ENCODE measurements around the gene DCTPP1.

Gene DCTPP1

DNA sequence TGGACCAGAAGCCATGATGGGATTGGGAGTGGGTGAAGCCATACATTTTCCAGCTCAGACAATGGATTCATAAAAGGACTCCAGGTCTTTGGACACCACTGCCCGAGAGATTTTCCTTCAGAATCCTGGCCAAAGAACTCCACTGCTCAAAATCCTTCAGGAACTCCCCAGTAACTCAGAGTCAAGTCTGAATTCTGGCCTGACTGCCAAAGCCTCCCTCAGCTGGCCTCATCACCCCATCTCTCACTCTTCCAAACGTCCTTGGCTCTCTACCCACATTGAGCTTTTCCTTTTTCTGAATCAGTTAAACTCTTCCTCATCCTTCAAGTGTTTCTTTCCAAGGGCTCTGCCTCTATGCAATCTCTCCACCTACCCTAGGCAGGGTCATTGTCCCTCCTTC is 46.3 kb downstream of the DCTPP1 start:
- WGBS: 90% methylated on average over 2 of the region's 2 CpGs
- Histone ChIP-seq H4K91ac (ENCODE audit: low read length) (no peak overlapping the region), H2BK12ac (ENCODE audit: low read length in 2 of 2) (no peak overlapping the region), H3K27me3 (ENCODE audit: control insufficient read depth in 1 of 2, insufficient read depth in 1 of 2, low read length in 2 of 2) (no peaks in the 10 kb centered on the region), H3K36me3 (ENCODE audit: control insufficient read depth in 1 of 2, insufficient read depth in 2 of 2, low read depth in 1 of 2, low read length in 2 of 2) (peaks cover 7% of the 10 kb centered on the region in 2 experiments), H3K4ac (ENCODE audit: low read depth in 1 of 2, low read length in 2 of 2) (no peak overlapping the region), H3K4me2 (ENCODE audit: low read length, poor library complexity, severe bottlenecking) (no peak overlapping the region), H2BK15ac (ENCODE audit: low read depth, poor library complexity, severe bottlenecking) (no peak overlapping the region), H3K4me3 (ENCODE audit: insufficient read depth in 1 of 2, low read depth in 1 of 2, low read length in 2 of 2) (no peak overlapping the region), H3K23ac (ENCODE audit: low read length in 2 of 2) (no peak overlapping the region), H3K9me3 (ENCODE audit: control insufficient read depth, low read length) (no peaks in the 10 kb centered on the region), H3K27ac (ENCODE audit: low read length, poor library complexity, severe bottlenecking) (no peak overlapping the region), H3K14ac (ENCODE audit: low read length in 2 of 2) (no peak overlapping the region), H3K79me1 (replicated peaks; ENCODE audit: low read length, poor library complexity, severe bottlenecking) (peaks cover 5% of the 10 kb centered on the region), H2BK120ac (ENCODE audit: low read depth, low read length) (no peak overlapping the region), H2AK5ac (ENCODE audit: low read length, severe bottlenecking) (no peak overlapping the region), H3K4me1 (ENCODE audit: control insufficient read depth, insufficient read depth, low read depth, low read length) (peaks cover 12% of the 10 kb centered on the region), H3K9ac (ENCODE audit: low read length) (no peak overlapping the region), H3K18ac (ENCODE audit: low read depth in 1 of 2, low read length in 2 of 2) (no peak overlapping the region), H4K8ac (ENCODE audit: low read length) (no peak overlapping the region), H2BK5ac (ENCODE audit: low read depth, low read length, poor library complexity, severe bottlenecking) (no peak overlapping the region), H2AFZ (ENCODE audit: low read depth, low read length) (no peak overlapping the region)
- DNase-seq: no peak

DNA sequence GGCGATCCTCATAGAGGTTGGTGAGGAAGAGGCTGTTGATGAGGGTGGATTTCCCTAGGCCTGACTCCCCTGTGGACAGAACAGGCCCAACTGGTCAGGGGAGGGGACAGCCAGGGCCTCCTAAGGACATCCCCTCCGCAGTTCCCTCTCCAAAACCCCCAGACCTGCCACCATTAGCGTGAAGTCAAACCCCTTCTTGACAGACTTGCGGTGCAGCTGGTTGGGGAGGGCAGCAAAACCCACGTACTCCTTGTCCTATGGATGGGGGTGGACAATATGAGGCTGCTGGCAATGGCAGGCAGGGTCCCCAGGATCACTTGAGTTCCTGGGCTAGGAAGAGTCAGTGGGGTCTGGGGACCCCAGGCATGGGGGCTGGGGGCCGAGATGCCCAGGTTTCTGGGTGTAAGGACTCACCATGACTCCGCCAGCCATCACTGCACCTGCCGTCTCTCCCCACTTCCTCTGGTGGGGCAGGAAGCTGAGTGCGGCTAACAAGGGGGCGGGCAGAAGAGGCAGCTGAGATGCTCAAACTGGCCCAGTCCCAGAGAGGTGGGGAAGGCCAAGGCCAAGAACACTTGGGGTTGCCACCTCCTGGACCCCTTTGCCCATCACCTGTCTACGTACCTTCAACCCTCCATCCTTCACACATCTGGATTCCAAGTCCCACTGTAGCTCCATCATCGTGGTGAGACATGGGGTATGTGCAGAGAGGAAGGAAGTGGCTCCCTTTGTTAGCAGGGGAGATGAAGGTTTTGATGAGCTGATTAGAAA is 47.5 kb downstream of the DCTPP1 start, which contains the start of gene SEPTIN1:
Gene SEPTIN1 (minus strand): TSS at position 451 of the 771 bp plus-strand sequence. CDS start 19 bp downstream, at position 432.
- H3K9ac ChIP-seq (ENCODE audit: low read length): no peak within 1 kb of the TSS

DNA sequence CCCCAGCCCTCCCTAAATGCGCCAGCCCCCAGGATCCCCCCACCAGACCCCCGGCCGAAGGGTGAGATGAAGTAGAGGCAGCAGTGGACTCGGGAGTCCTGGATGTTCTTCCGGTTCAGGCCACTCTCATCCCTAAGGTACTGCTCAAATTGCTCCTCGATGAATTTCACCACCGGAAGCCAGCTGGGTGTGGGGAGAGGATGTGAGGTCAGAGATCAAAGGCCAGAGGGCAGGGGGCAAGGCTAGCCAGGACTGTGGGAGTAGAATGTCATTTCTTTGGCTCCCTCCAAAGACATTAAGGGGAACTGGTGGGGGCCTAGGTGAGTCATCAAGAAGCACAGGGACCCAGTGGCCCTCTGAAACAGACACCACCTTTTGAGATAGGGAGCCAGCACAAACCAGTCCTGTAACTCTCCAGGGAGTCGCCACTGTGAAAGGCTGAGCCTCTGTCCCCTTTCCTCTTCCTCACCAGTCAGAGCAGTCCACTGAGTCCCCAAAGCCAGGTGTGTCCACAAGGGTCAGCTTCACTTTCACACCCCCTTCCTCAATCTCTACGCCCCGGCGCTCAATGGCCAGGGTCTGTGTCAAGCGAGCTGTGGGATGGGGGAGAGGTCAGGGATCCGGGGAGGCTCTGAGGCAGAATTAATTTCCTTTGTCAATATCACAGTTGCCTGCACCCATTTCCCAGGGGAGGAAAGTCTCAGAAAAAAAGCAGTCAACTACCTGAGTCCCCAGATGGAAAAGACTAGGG is 48.4 kb downstream of the DCTPP1 start:
- Histone ChIP-seq H2AFZ (ENCODE audit: low read depth, low read length) (no peak overlapping the region), H3K27me3 (ENCODE audit: control insufficient read depth in 1 of 2, insufficient read depth in 1 of 2, low read length in 2 of 2) (no peaks in the 10 kb centered on the region), H3K9me3 (ENCODE audit: control insufficient read depth, low read length) (no peaks in the 10 kb centered on the region), H3K79me1 (replicated peaks; ENCODE audit: low read length, poor library complexity, severe bottlenecking) (peaks cover 7% of the 10 kb centered on the region), H2BK120ac (ENCODE audit: low read depth, low read length) (no peak overlapping the region), H3K4ac (ENCODE audit: low read depth in 1 of 2, low read length in 2 of 2) (no peak overlapping the region), H2BK5ac (ENCODE audit: low read depth, low read length, poor library complexity, severe bottlenecking) (no peak overlapping the region), H4K8ac (ENCODE audit: low read length) (no peak overlapping the region), H2BK15ac (ENCODE audit: low read depth, poor library complexity, severe bottlenecking) (no peak overlapping the region), H3K4me1 (ENCODE audit: control insufficient read depth, insufficient read depth, low read depth, low read length) (peaks cover 18% of the 10 kb centered on the region), H2AK5ac (ENCODE audit: low read length, severe bottlenecking) (no peak overlapping the region), H2BK12ac (ENCODE audit: low read length in 2 of 2) (no peak overlapping the region), H4K91ac (ENCODE audit: low read length) (peak overlapping the region; percentile 29), H3K9ac (ENCODE audit: low read length) (no peak overlapping the region), H3K4me3 (ENCODE audit: insufficient read depth in 1 of 2, low read depth in 1 of 2, low read length in 2 of 2) (no peak overlapping the region), H3K4me2 (ENCODE audit: low read length, poor library complexity, severe bottlenecking) (no peak overlapping the region), H3K27ac (ENCODE audit: low read length, poor library complexity, severe bottlenecking) (no peak overlapping the region), H3K23ac (ENCODE audit: low read length in 2 of 2) (no peak overlapping the region), H3K36me3 (ENCODE audit: control insufficient read depth in 1 of 2, insufficient read depth in 2 of 2, low read depth in 1 of 2, low read length in 2 of 2) (peaks cover 7% of the 10 kb centered on the region in 2 experiments), H3K18ac (ENCODE audit: low read depth in 1 of 2, low read length in 2 of 2) (no peak overlapping the region), H3K14ac (ENCODE audit: low read length in 2 of 2) (no peak overlapping the region)
- DNase-seq: no peak
- 88% methylated on average over 9 of the region's 13 CpGs for WGBS

More for the DNA sequence above, 47.5 kb downstream of the DCTPP1 start, which contains the start of gene SEPTIN1:
- Histone ChIP-seq H3K4me2 (ENCODE audit: low read length, poor library complexity, severe bottlenecking) (no peak within 1 kb of the TSS), H3K4me3 (ENCODE audit: insufficient read depth in 1 of 2, low read depth in 1 of 2, low read length in 2 of 2) (no peak within 1 kb of the TSS), H2BK15ac (ENCODE audit: low read depth, poor library complexity, severe bottlenecking) (peak within 1 kb of the TSS; percentile 54), H2AFZ (ENCODE audit: low read depth, low read length) (no peak within 1 kb of the TSS), H4K8ac (ENCODE audit: low read length) (no peak within 1 kb of the TSS), H3K4ac (ENCODE audit: low read depth in 1 of 2, low read length in 2 of 2) (no peak within 1 kb of the TSS), H2BK5ac (ENCODE audit: low read depth, low read length, poor library complexity, severe bottlenecking) (no peak within 1 kb of the TSS), H3K79me1 (replicated peaks; ENCODE audit: low read length, poor library complexity, severe bottlenecking) (peaks cover 5% of the 10 kb centered on the region), H3K4me1 (ENCODE audit: control insufficient read depth, insufficient read depth, low read depth, low read length) (peaks cover 16% of the 10 kb centered on the region), H2BK120ac (ENCODE audit: low read depth, low read length) (no peak within 1 kb of the TSS), H3K36me3 (ENCODE audit: control insufficient read depth in 1 of 2, insufficient read depth in 2 of 2, low read depth in 1 of 2, low read length in 2 of 2) (peaks cover 7% of the 10 kb centered on the region in 2 experiments), H4K91ac (ENCODE audit: low read length) (peak within 1 kb of the TSS; percentile 29), H2BK12ac (ENCODE audit: low read length in 2 of 2) (no peak within 1 kb of the TSS), H3K27ac (ENCODE audit: low read length, poor library complexity, severe bottlenecking) (no peak within 1 kb of the TSS), H3K27me3 (ENCODE audit: control insufficient read depth in 1 of 2, insufficient read depth in 1 of 2, low read length in 2 of 2) (no peaks in the 10 kb centered on the region), H2AK5ac (ENCODE audit: low read length, severe bottlenecking) (no peak within 1 kb of the TSS), H3K9me3 (ENCODE audit: control insufficient read depth, low read length) (no peaks in the 10 kb centered on the region), H3K18ac (ENCODE audit: low read depth in 1 of 2, low read length in 2 of 2) (no peak within 1 kb of the TSS), H3K14ac (ENCODE audit: low read length in 2 of 2) (no peak within 1 kb of the TSS), H3K23ac (ENCODE audit: low read length in 2 of 2) (peak within 1 kb of the TSS in 1 of 2 experiments; percentile 46)
- 95% methylated on average over 10 of the region's 12 CpGs for WGBS
- DNase-seq: no peak

DNA sequence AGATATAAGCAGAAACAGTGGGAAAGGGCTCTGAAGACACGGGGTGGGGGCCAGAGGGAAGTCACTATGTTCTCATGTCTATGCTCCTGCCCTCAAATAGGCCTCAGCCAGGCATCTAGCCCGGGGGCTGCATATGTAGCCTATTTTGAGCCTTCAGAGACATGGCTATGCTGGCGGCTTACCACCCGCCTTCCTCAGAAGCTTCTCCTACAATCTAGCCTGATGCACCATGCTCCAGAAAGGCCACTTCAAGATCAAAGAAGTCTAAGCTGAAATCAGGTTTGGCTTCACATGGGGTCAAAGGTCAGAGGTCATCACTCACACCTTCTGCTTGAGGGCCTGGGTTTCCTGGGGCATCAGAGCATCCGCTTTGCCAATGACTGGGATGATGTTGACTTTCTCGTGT is 49.0 kb downstream of the DCTPP1 start:
- Histone ChIP-seq H3K23ac (ENCODE audit: low read length in 2 of 2) (no peak overlapping the region), H3K27me3 (ENCODE audit: control insufficient read depth in 1 of 2, insufficient read depth in 1 of 2, low read length in 2 of 2) (no peaks in the 10 kb centered on the region), H2AFZ (ENCODE audit: low read depth, low read length) (no peak overlapping the region), H2BK120ac (ENCODE audit: low read depth, low read length) (no peak overlapping the region), H3K9me3 (ENCODE audit: control insufficient read depth, low read length) (no peaks in the 10 kb centered on the region), H2BK5ac (ENCODE audit: low read depth, low read length, poor library complexity, severe bottlenecking) (no peak overlapping the region), H3K4me2 (ENCODE audit: low read length, poor library complexity, severe bottlenecking) (no peak overlapping the region), H2AK5ac (ENCODE audit: low read length, severe bottlenecking) (no peak overlapping the region), H2BK15ac (ENCODE audit: low read depth, poor library complexity, severe bottlenecking) (no peak overlapping the region), H3K36me3 (ENCODE audit: control insufficient read depth in 1 of 2, insufficient read depth in 2 of 2, low read depth in 1 of 2, low read length in 2 of 2) (peaks cover 7% of the 10 kb centered on the region in 2 experiments), H3K14ac (ENCODE audit: low read length in 2 of 2) (no peak overlapping the region), H4K8ac (ENCODE audit: low read length) (no peak overlapping the region), H3K4me3 (ENCODE audit: insufficient read depth in 1 of 2, low read depth in 1 of 2, low read length in 2 of 2) (no peak overlapping the region), H2BK12ac (ENCODE audit: low read length in 2 of 2) (no peak overlapping the region), H3K4me1 (ENCODE audit: control insufficient read depth, insufficient read depth, low read depth, low read length) (peaks cover 18% of the 10 kb centered on the region), H3K79me1 (replicated peaks; ENCODE audit: low read length, poor library complexity, severe bottlenecking) (peaks cover 8% of the 10 kb centered on the region), H3K4ac (ENCODE audit: low read depth in 1 of 2, low read length in 2 of 2) (no peak overlapping the region), H3K18ac (ENCODE audit: low read depth in 1 of 2, low read length in 2 of 2) (no peak overlapping the region), H3K9ac (ENCODE audit: low read length) (no peak overlapping the region), H3K27ac (ENCODE audit: low read length, poor library complexity, severe bottlenecking) (no peak overlapping the region), H4K91ac (ENCODE audit: low read length) (no peak overlapping the region)
- WGBS: 93% methylated on average over 6 of the region's 6 CpGs
- DNase-seq: no peak

Data from mesenchymal stem cell (in vitro differentiated cells and primary cell).